Measurements from ENCODE around the gene HHLA2. TPM values are rescaled to one million over a fixed set of nuclear protein-coding genes. Genes with fewer than 3 reads are reported as not detected.

The HHLA2 gene
- total and polyA plus RNA-seq, 2 donors, result 0.24 to 0.55 TPM

DNA sequence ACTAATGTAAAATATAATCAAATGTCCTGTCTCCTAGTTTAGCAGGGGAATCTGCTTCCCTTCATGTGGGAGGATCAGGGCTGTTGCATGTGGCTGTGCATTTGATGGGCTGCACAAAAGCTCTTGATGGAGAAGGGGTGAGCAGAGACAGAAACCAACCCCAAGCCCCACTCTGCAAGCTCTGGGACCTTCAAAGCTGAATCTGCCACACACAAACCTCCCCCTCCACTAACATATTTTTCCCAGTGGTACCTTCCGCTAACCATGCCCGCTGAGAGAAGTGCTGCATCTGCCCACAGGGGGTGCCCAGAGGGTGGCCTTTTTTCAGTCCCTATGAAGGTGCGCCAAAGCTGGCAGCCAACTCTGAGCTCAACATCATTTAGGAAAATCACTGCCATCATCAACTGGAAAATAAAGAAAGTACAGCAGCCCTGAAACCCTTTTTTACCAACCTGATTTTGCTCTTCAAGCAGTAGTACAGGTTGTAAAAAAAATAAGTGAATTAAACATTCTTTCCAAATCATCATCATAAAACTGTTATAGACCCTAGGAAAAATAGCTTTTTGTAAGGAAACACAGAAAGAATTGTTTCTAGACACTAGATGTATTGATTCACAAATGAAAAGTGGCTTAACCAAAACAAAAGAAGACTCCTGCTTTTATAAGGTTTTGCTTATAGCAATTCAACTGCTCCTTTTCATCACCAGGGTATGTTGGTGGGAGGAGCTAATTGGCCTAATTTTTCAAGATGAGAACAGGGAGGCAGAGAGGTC, 97.0 kb downstream of the HHLA2 start:
- H3K4me1 ChIP-seq (ENCODE audit: control insufficient read depth in 2 of 2, insufficient read depth in 2 of 2, low read length in 2 of 2), result peaks cover 0 to under 1% of the 10 kb centered on the region in 2 donors
- no peak overlapping the region for H3K27ac ChIP-seq (ENCODE audit: low read depth in 1 of 2, low read length in 1 of 2)
- no peaks in the 10 kb centered on the region for H3K36me3 ChIP-seq (ENCODE audit: control insufficient read depth in 2 of 2, insufficient read depth in 2 of 2, low read length in 1 of 2)
- no peaks in the 10 kb centered on the region for H3K9me3 ChIP-seq (ENCODE audit: control insufficient read depth in 2 of 2, insufficient read depth in 1 of 2, low read length in 1 of 2)
- WGBS, result 66% methylated on average over 3 of the region's 3 CpGs
- DNase-seq (ENCODE audit: low read depth in 6 of 9, low spot score in 9 of 9), result peak in 1 of 9 donors; percentile 18
- H3K27me3 ChIP-seq (ENCODE audit: control insufficient read depth in 2 of 2, insufficient read depth in 1 of 2, low read length in 1 of 2), result no peaks in the 10 kb centered on the region
- H3K4me3 ChIP-seq (ENCODE audit: low read length in 2 of 2), result no peak overlapping the region

DNA sequence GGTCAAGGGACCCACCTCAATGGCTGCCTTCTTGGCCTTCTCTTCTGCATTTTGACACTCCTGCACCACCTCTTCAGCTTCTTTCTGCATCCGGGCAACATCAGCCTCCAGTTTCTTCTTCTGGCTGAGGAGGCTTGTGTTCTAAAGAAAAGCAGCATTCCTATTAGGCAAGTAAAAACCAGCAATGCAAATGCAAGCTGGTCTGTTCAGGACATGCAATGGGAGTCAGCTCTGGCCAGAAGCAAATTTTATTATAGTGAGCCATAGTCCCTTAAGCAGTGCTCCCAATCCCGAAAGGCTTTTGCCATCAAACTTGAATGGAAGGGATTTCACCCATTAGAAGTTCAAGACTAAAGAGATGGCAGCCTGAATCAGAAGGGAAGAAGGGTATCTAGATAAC, 97.7 kb downstream of the HHLA2 start:
- H3K4me1 ChIP-seq (ENCODE audit: control insufficient read depth in 2 of 2, insufficient read depth in 2 of 2, low read length in 2 of 2), result peaks cover 0 to 2% of the 10 kb centered on the region in 2 donors
- H3K4me3 ChIP-seq (ENCODE audit: low read length in 2 of 2), result no peak overlapping the region
- DNase-seq (ENCODE audit: low read depth in 6 of 9, low spot score in 9 of 9), result no peak
- no peaks in the 10 kb centered on the region for H3K36me3 ChIP-seq (ENCODE audit: control insufficient read depth in 2 of 2, insufficient read depth in 2 of 2, low read length in 1 of 2)
- no peak overlapping the region for H3K27ac ChIP-seq (ENCODE audit: low read depth in 1 of 2, low read length in 1 of 2)
- no peaks in the 10 kb centered on the region for H3K27me3 ChIP-seq (ENCODE audit: control insufficient read depth in 2 of 2, insufficient read depth in 1 of 2, low read length in 1 of 2)
- 97% methylated on average over 2 of the region's 2 CpGs for WGBS
- no peaks in the 10 kb centered on the region for H3K9me3 ChIP-seq (ENCODE audit: control insufficient read depth in 2 of 2, insufficient read depth in 1 of 2, low read length in 1 of 2)

DNA sequence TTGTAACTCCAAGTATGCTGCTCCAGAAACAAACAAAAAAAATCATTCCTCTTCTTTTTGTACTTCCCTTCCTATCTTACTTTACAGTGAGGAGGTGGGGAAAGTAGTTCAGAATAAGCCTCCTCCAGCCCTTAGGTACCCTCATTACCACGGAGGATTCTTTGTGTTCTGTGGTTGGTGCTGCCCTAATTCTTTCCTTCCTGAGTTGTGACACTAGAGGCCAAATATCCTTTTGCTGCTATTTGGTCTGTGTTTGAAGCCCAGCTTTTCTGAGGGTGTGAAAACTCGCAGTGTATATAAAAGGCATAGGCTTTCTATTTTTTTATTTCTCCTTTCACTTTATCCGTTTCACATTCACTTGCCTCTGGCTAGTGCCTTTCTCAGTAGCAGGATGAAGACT, 98.2 kb downstream of the HHLA2 start:
- Histone ChIP-seq H3K4me1 (ENCODE audit: control insufficient read depth in 2 of 2, insufficient read depth in 2 of 2, low read length in 2 of 2) (peaks cover 0 to 2% of the 10 kb centered on the region in 2 donors), H3K4me3 (ENCODE audit: low read length in 2 of 2) (no peak overlapping the region), H3K36me3 (ENCODE audit: control insufficient read depth in 2 of 2, insufficient read depth in 2 of 2, low read length in 1 of 2) (no peaks in the 10 kb centered on the region), H3K27ac (ENCODE audit: low read depth in 1 of 2, low read length in 1 of 2) (no peak overlapping the region), H3K9me3 (ENCODE audit: control insufficient read depth in 2 of 2, insufficient read depth in 1 of 2, low read length in 1 of 2) (no peaks in the 10 kb centered on the region), H3K27me3 (ENCODE audit: control insufficient read depth in 2 of 2, insufficient read depth in 1 of 2, low read length in 1 of 2) (no peaks in the 10 kb centered on the region)
- 36% methylated on average over 3 of the region's 3 CpGs for WGBS
- DNase-seq (ENCODE audit: low read depth in 6 of 9, low spot score in 9 of 9), result no peak

DNA sequence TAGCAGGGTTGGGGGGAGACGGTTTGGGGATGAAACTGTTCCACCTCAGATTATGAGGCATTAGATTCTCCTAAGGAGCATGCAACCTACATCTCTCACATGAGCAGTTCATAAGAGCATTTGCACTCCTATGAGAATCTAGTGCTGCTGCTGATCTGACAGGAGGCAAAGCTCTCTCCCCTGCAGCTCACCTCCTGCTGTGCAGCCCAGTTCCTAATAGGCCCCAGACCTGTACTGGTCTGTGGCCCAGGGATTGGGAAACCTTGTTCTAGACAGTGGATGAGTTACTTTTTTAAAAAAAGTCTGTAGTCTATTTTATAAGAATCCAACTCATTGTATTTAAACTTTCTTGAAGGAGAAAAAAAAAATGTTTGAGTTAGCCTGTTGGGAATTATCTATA, 100.0 kb downstream of the HHLA2 start:
- DNase-seq (ENCODE audit: low read depth in 6 of 9, low spot score in 9 of 9), result no peak
- H3K4me3 ChIP-seq (ENCODE audit: low read length in 2 of 2), result no peak overlapping the region
- no peaks in the 10 kb centered on the region for H3K27me3 ChIP-seq (ENCODE audit: control insufficient read depth in 2 of 2, insufficient read depth in 1 of 2, low read length in 1 of 2)
- no peak overlapping the region for H3K27ac ChIP-seq (ENCODE audit: low read depth in 1 of 2, low read length in 1 of 2)
- 95% methylated on average over 1 of the region's 1 CpG for WGBS
- H3K4me1 ChIP-seq (ENCODE audit: control insufficient read depth in 2 of 2, insufficient read depth in 2 of 2, low read length in 2 of 2), result peaks cover 0 to 2% of the 10 kb centered on the region in 2 donors
- H3K9me3 ChIP-seq (ENCODE audit: control insufficient read depth in 2 of 2, insufficient read depth in 1 of 2, low read length in 1 of 2), result no peaks in the 10 kb centered on the region
- H3K36me3 ChIP-seq (ENCODE audit: control insufficient read depth in 2 of 2, insufficient read depth in 2 of 2, low read length in 1 of 2), result no peaks in the 10 kb centered on the region

DNA sequence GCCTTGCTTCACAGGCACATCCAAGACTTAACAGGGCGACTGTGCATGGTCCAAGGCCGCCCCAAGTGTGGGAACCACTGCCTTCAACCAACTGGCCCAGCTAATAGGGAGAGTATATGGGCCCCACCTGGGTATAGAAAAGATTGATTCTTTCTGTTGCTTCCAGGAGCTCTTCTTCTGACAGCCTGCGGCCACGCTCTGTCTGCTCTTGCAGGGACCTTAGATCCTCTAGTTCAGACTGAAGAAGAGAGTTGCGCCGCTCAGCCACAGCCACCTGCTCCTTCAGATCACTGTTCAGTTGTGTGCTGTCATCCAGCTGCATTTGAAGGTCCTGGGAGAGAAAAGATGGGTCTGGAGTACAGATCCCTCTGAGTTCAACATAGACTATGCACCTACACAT, 102.2 kb downstream of the HHLA2 start:
- no peak overlapping the region for H3K27ac ChIP-seq (ENCODE audit: low read depth in 1 of 2, low read length in 1 of 2)
- H3K36me3 ChIP-seq (ENCODE audit: control insufficient read depth in 2 of 2, insufficient read depth in 2 of 2, low read length in 1 of 2), result no peaks in the 10 kb centered on the region
- 93% methylated on average over 6 of the region's 6 CpGs for WGBS
- peak in 1 of 9 donors; percentile 16 for DNase-seq (ENCODE audit: low read depth in 6 of 9, low spot score in 9 of 9)
- peaks cover 0 to 2% of the 10 kb centered on the region in 2 donors for H3K4me1 ChIP-seq (ENCODE audit: control insufficient read depth in 2 of 2, insufficient read depth in 2 of 2, low read length in 2 of 2)
- no peaks in the 10 kb centered on the region for H3K9me3 ChIP-seq (ENCODE audit: control insufficient read depth in 2 of 2, insufficient read depth in 1 of 2, low read length in 1 of 2)
- no peaks in the 10 kb centered on the region for H3K27me3 ChIP-seq (ENCODE audit: control insufficient read depth in 2 of 2, insufficient read depth in 1 of 2, low read length in 1 of 2)
- no peak overlapping the region for H3K4me3 ChIP-seq (ENCODE audit: low read length in 2 of 2)

DNA sequence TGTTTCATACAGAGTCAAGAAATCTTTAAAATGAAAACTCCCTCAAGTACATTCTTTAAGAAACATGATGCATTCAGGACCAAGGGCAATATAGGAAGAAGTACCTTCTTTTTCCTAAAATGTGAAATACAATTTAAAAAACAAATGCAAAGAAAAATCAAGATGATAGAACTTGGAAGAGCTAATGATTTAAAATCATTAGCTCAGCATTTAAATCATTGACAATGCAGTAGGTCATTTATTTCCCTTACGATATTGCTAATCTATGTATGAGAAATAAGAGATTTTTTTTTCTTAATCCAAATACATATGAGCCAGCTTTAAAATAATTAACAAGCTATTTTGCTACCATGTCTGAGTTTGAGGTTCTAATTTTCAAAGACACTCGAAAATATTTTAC, 105.5 kb downstream of the HHLA2 start:
- 96% methylated on average over 2 of the region's 2 CpGs for WGBS
- Histone ChIP-seq H3K4me3 (ENCODE audit: low read length in 2 of 2) (no peak overlapping the region), H3K4me1 (ENCODE audit: control insufficient read depth in 2 of 2, insufficient read depth in 2 of 2, low read length in 2 of 2) (peaks cover 0 to 4% of the 10 kb centered on the region in 2 donors), H3K27ac (ENCODE audit: low read depth in 1 of 2, low read length in 1 of 2) (no peak overlapping the region), H3K9me3 (ENCODE audit: control insufficient read depth in 2 of 2, insufficient read depth in 1 of 2, low read length in 1 of 2) (no peaks in the 10 kb centered on the region), H3K36me3 (ENCODE audit: control insufficient read depth in 2 of 2, insufficient read depth in 2 of 2, low read length in 1 of 2) (no peaks in the 10 kb centered on the region), H3K27me3 (ENCODE audit: control insufficient read depth in 2 of 2, insufficient read depth in 1 of 2, low read length in 1 of 2) (no peaks in the 10 kb centered on the region)
- DNase-seq (ENCODE audit: low read depth in 6 of 9, low spot score in 9 of 9), result no peak

DNA sequence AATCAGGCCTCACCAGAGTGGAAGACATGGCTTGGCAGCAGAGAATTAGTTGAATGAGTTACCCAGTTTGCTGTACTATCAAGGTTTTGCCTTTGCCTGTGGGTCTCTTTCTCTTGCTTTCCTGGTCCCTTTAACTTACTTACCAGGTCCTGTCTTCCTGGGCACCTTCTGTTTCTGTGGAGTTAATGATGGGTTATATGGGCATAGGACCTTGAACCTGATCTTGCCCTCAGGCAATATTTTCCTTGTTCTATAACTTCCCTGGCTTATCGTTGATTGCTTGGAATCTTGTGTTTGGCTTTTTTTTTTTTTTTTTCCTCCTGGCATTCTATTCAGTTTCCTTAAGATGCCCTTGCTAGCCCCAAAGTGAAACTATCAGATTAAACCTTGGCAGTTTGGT, 106.8 kb downstream of the HHLA2 start:
- no peaks in the 10 kb centered on the region for H3K9me3 ChIP-seq (ENCODE audit: control insufficient read depth in 2 of 2, insufficient read depth in 1 of 2, low read length in 1 of 2)
- WGBS, result 100% methylated on average over 1 of the region's 1 CpG

DNA sequence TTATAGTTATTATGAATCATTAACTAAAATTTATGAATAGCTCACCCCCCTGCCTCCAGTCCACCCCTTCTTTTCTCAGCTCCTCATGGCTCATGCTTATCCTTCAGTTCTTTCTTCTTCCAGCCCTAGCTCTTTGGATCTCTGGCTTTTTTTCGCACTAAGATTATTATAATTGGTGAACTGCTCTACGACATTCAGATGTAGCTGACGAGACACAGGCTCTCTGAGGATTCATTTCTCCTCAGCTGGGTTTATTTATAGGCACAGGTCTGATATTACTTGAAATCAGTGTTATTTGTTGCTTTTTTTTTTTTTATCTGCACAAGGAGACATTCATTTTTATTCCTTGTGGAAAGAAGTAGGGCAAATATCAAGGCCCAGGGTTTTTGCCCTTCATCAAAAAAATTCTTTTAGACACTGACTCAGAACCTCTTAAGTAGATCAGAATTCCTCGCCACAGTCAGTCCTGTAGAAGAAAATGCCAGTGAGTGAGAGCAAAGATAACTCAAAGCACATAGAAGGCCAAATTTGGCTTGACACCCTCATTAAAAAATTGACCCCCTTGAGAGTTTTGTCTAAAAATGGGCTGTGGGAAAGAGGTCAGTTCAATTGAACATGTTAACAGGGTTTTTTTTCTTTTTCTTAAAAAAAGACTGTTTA, 107.5 kb downstream of the HHLA2 start:
- H3K4me3 ChIP-seq (ENCODE audit: low read length in 2 of 2), result no peak overlapping the region
- DNase-seq (ENCODE audit: low read depth in 6 of 9, low spot score in 9 of 9), result no peak
- H3K27me3 ChIP-seq (ENCODE audit: control insufficient read depth in 2 of 2, insufficient read depth in 1 of 2, low read length in 1 of 2), result no peaks in the 10 kb centered on the region
- 97% methylated on average over 4 of the region's 4 CpGs for WGBS
- H3K27ac ChIP-seq (ENCODE audit: low read depth in 1 of 2, low read length in 1 of 2), result no peak overlapping the region
- peaks cover 0 to 8% of the 10 kb centered on the region in 2 donors for H3K4me1 ChIP-seq (ENCODE audit: control insufficient read depth in 2 of 2, insufficient read depth in 2 of 2, low read length in 2 of 2)
- no peaks in the 10 kb centered on the region for H3K9me3 ChIP-seq (ENCODE audit: control insufficient read depth in 2 of 2, insufficient read depth in 1 of 2, low read length in 1 of 2)
- no peaks in the 10 kb centered on the region for H3K36me3 ChIP-seq (ENCODE audit: control insufficient read depth in 2 of 2, insufficient read depth in 2 of 2, low read length in 1 of 2)

More for the DNA sequence above, 106.8 kb downstream of the HHLA2 start:
- Histone ChIP-seq H3K27ac (ENCODE audit: low read depth in 1 of 2, low read length in 1 of 2) (no peak overlapping the region), H3K27me3 (ENCODE audit: control insufficient read depth in 2 of 2, insufficient read depth in 1 of 2, low read length in 1 of 2) (no peaks in the 10 kb centered on the region), H3K36me3 (ENCODE audit: control insufficient read depth in 2 of 2, insufficient read depth in 2 of 2, low read length in 1 of 2) (no peaks in the 10 kb centered on the region), H3K4me1 (ENCODE audit: control insufficient read depth in 2 of 2, insufficient read depth in 2 of 2, low read length in 2 of 2) (peaks cover 0 to 8% of the 10 kb centered on the region in 2 donors), H3K4me3 (ENCODE audit: low read length in 2 of 2) (no peak overlapping the region)
- no peak for DNase-seq (ENCODE audit: low read depth in 6 of 9, low spot score in 9 of 9)

DNA sequence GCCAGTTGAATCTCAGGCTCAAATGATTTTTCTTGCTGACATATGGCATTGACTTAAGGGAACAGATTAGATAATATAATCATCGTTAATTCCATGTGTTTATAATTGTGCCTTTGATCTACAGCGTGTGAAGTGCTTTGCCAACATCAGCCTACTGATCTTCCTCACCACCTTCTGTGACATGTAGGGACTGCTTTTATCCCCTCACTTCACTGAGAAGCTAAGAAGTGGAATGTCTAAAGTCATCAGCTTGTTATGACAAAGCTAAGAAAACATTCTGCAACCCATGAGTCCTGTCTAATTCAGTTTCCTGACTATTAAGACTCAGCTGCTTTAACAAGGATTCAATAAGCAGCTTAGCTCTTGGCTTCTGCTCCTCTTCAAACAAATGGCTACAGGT, 108.0 kb downstream of the HHLA2 start:
- H3K27ac ChIP-seq (ENCODE audit: low read depth in 1 of 2, low read length in 1 of 2), result no peak overlapping the region
- H3K9me3 ChIP-seq (ENCODE audit: control insufficient read depth in 2 of 2, insufficient read depth in 1 of 2, low read length in 1 of 2), result no peaks in the 10 kb centered on the region
- peaks cover 0 to 14% of the 10 kb centered on the region in 2 donors for H3K4me1 ChIP-seq (ENCODE audit: control insufficient read depth in 2 of 2, insufficient read depth in 2 of 2, low read length in 2 of 2)
- no peaks in the 10 kb centered on the region for H3K36me3 ChIP-seq (ENCODE audit: control insufficient read depth in 2 of 2, insufficient read depth in 2 of 2, low read length in 1 of 2)
- H3K4me3 ChIP-seq (ENCODE audit: low read length in 2 of 2), result no peak overlapping the region
- no peak for DNase-seq (ENCODE audit: low read depth in 6 of 9, low spot score in 9 of 9)
- 89% methylated on average over 2 of the region's 2 CpGs for WGBS
- H3K27me3 ChIP-seq (ENCODE audit: control insufficient read depth in 2 of 2, insufficient read depth in 1 of 2, low read length in 1 of 2), result no peaks in the 10 kb centered on the region

Data from thymus (tissue), 11 donors.